ENCODE results near the gene ING4. TPM values are rescaled to one million over a fixed set of nuclear protein-coding genes. Genes with fewer than 3 reads are reported as not detected.

Gene ING4
- total RNA-seq, 4 donors from 2014 or later, result 8.3 to 37.0 (median 26.9) TPM

GRCh38 chr12:6643569-6644256 lies 19.2 kb downstream of the ING4 start:
- Histone ChIP-seq H3K36me3 (peaks cover 0 to 10% (median 0%) of the 10 kb centered on the region in 3 donors), H3K9me3 (no peaks in the 10 kb centered on the region), H3K27ac (peak overlapping the region in 1 of 4 donors; percentile 33), H3K4me3 (no peak overlapping the region), H3K4me1 (peaks cover 5 to 27% (median 11%) of the 10 kb centered on the region in 3 donors), H3K27me3 (peaks cover 0 to 3% (median 0%) of the 10 kb centered on the region in 4 donors)
- no peak for DNase-seq
- no peak for TF ChIP-seq POLR2A (IDR thresholded peaks at IDR 0.05)
- no peak for TF ChIP-seq CTCF (IDR thresholded peaks at IDR 0.05)
- intact Hi-C loops (cut with DNase I), result no loop called here
- WGBS, 2 donors, result 56 to 84% methylated on average over 1 to 5 of the region's 6 CpGs

GRCh38 chr12:6641131-6641530 lies 21.8 kb downstream of the ING4 start:
- Histone ChIP-seq H3K27ac (no peak overlapping the region), H3K4me3 (no peak overlapping the region), H3K4me1 (peaks cover 6 to 37% (median 18%) of the 10 kb centered on the region in 3 donors), H3K9me3 (no peaks in the 10 kb centered on the region), H3K27me3 (peaks cover 0 to 3% (median 0%) of the 10 kb centered on the region in 4 donors), H3K36me3 (no peaks in the 10 kb centered on the region)
- TF ChIP-seq POLR2A (IDR thresholded peaks at IDR 0.05), result no peak
- TF ChIP-seq CTCF (IDR thresholded peaks at IDR 0.05), result no peak
- intact Hi-C loops (cut with DNase I), result no loop called here
- 50 to 67% methylated on average over 4 of the region's 4 CpGs for WGBS, 2 donors
- no peak for DNase-seq

GRCh38 chr12:6640497-6640896 lies 22.4 kb downstream of the ING4 start:
- Histone ChIP-seq H3K27me3 (peaks cover 0 to 3% (median 0%) of the 10 kb centered on the region in 4 donors), H3K36me3 (no peaks in the 10 kb centered on the region), H3K27ac (no peak overlapping the region), H3K9me3 (no peaks in the 10 kb centered on the region), H3K4me3 (no peak overlapping the region), H3K4me1 (peaks cover 6 to 43% (median 18%) of the 10 kb centered on the region in 3 donors)
- TF ChIP-seq POLR2A (IDR thresholded peaks at IDR 0.05) (no peak), CTCF (IDR thresholded peaks at IDR 0.05) (no peak)
- WGBS, 2 donors, result 90 to 97% methylated on average over 4 of the region's 4 CpGs
- no peak for DNase-seq
- intact Hi-C loops (cut with DNase I), result no loop called here

GRCh38 chr12:6639151-6639801 lies 23.6 kb downstream of the ING4 start:
- 72 to 87% methylated on average over 8 to 11 of the region's 11 CpGs for WGBS, 2 donors
- DNase-seq, result no peak
- H3K9me3 ChIP-seq, result no peaks in the 10 kb centered on the region
- peak overlapping the region in 3 of 4 donors; percentile 17 to 90 (median 44) for H3K27ac ChIP-seq
- intact Hi-C loops (cut with DNase I), result no loop called here
- no peaks in the 10 kb centered on the region for H3K36me3 ChIP-seq
- peaks cover 0 to 3% (median 0%) of the 10 kb centered on the region in 4 donors for H3K27me3 ChIP-seq
- peaks cover 11 to 56% (median 21%) of the 10 kb centered on the region in 3 donors for H3K4me1 ChIP-seq
- TF ChIP-seq POLR2A (IDR thresholded peaks at IDR 0.05) (no peak), CTCF (IDR thresholded peaks at IDR 0.05) (no peak)
- H3K4me3 ChIP-seq, result no peak overlapping the region

GRCh38 chr12:6638305-6638704 lies 24.6 kb downstream of the ING4 start:
- 63 to 64% methylated on average over 7 to 8 of the region's 9 CpGs for WGBS, 2 donors
- Histone ChIP-seq H3K36me3 (no peaks in the 10 kb centered on the region), H3K27ac (peak overlapping the region; percentile 4 to 90 (median 30))

More at GRCh38 chr12:6638305-6638704, 24.6 kb downstream of the ING4 start:
- Histone ChIP-seq H3K27me3 (peaks cover 0 to 3% (median 0%) of the 10 kb centered on the region in 4 donors), H3K4me1 (peaks cover 16 to 65% (median 28%) of the 10 kb centered on the region in 3 donors), H3K4me3 (no peak overlapping the region), H3K9me3 (no peaks in the 10 kb centered on the region)
- intact Hi-C loops (cut with DNase I), result no loop called here
- no peak for DNase-seq
- TF ChIP-seq POLR2A (IDR thresholded peaks at IDR 0.05) (no peak), CTCF (IDR thresholded peaks at IDR 0.05) (no peak)

Measured in esophagus squamous epithelium (tissue), 5 donors.